ENCODE data around the gene CLCN7. TPM values are rescaled to one million over a fixed set of nuclear protein-coding genes. Genes with fewer than 3 reads are reported as not detected.
A peak's percentile ranks its signal among the peaks of the same experiment; 100 is the strongest.

Gene CLCN7
- total and polyA plus RNA-seq, 8 donors = 28.6 to 130 (median 31.3) TPM

DNA sequence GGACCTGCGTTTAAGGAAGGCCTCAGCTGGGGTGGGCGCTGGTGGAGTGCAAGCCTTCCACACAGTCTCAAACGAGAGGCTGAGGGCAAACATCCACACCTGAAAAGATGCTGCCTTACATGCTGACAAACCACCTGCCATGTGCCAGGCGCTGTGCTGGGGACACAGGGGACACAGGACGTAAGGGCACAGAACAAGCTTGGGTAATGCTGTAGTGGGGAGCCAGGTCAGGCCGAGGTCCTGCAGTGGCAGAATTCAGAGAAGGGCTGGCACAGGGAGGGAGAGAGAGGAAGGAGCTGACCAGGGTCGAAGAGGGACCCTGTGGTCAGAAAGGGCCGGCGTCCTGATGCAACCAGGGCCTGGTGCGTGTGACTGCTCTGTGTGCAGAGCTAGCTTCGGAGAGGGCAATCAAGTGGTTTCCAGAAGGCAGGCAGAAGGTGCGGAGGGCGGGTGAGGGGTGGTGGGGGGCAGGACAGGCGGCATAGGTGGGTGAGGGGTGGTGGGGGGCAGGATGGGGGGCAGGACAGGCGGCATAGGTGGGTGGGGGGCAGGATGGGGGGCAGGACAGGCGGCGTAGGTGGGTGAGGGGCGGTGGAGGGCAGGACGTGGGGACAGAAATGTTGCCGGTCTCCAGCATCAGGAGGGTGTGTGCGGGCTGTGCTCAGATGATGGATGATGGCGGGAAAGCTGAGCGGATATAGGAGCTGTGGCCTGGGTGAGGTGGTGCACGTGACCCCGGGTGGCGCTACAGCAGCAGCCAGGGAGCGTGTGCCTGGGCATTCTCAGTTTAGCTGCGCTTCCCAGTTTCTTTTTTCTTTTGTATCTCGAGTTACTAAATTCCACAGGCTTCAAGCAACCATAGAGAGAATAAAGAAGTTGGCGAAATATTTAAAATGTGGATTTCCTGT is 37.1 kb upstream of the CLCN7 start:
- Histone ChIP-seq H3K4me3 (no peak overlapping the region), H3K27ac (peak overlapping the region in 1 of 2 donors; percentile 53), H3K36me3 (peaks cover 0 to 34% of the 10 kb centered on the region in 2 donors), H3K27me3 (no peaks in the 10 kb centered on the region), H3K9me3 (peaks cover 0 to 8% of the 10 kb centered on the region in 2 donors), H3K4me1 (peaks cover 0 to 6% of the 10 kb centered on the region in 2 donors)
- TF ChIP-seq, protein P1, sequence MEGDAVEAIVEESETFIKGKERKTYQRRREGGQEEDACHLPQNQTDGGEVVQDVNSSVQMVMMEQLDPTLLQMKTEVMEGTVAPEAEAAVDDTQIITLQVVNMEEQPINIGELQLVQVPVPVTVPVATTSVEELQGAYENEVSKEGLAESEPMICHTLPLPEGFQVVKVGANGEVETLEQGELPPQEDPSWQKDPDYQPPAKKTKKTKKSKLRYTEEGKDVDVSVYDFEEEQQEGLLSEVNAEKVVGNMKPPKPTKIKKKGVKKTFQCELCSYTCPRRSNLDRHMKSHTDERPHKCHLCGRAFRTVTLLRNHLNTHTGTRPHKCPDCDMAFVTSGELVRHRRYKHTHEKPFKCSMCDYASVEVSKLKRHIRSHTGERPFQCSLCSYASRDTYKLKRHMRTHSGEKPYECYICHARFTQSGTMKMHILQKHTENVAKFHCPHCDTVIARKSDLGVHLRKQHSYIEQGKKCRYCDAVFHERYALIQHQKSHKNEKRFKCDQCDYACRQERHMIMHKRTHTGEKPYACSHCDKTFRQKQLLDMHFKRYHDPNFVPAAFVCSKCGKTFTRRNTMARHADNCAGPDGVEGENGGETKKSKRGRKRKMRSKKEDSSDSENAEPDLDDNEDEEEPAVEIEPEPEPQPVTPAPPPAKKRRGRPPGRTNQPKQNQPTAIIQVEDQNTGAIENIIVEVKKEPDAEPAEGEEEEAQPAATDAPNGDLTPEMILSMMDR (IDR thresholded peaks at IDR 0.05) = no peak
- intact Hi-C loops (cut with DNase I) = no loop called here
- no peak for DNase-seq
- ATAC-seq = no peak

DNA sequence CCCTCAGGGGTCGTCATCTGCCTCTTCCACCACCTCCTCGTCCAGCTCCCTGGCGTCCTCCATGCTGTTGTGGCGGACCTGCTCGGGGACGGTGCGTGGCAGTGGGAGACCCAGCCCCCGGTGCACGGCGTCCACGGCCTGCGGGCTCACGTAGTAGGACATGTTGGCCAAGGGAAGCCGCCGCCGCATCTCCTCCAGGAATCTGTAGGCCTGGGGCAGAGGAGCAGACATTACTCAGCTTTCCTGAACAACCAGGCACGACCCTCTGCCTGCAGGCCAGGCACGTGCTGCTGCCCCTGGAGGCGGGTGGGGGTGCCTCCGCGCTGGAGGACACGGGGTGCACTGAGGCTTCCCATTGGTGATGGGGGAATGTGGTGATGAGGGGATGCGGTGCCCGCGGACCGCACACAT is 36.1 kb upstream of the CLCN7 start:
- intact Hi-C loops (cut with DNase I) = no loop called here
- H3K27ac ChIP-seq = no peak overlapping the region
- no peak for DNase-seq

DNA sequence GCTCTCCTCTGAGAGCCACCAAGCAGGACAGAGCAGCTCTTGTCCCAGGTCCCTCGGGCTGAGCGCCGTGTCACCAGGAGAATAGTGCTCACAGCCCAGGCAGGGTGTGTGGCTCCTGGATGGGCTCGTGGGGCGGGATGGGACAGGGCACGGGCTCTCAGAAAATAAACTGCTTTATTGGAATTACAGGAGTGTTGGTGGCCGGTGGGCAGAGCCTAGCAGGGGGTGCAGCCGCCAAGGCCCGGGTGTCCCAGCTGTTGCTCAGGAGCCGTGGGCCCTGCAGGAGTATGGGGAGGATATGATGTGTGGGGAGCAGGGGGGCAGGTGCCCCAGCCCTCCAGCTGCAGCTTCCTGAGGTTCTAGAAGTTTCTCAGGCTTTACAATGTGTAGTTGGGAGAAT is 35.4 kb upstream of the CLCN7 start:
- peak overlapping the region; percentile 57 for H3K27ac ChIP-seq
- ATAC-seq = no peak
- TF ChIP-seq, protein P1 (IDR thresholded peaks at IDR 0.05) = no peak

More for the DNA sequence above, 36.1 kb upstream of the CLCN7 start:
- Histone ChIP-seq H3K27me3 (no peaks in the 10 kb centered on the region), H3K36me3 (peaks cover 0 to 44% of the 10 kb centered on the region in 2 donors), H3K4me1 (peaks cover 0 to 6% of the 10 kb centered on the region in 2 donors), H3K9me3 (peaks cover 0 to 8% of the 10 kb centered on the region in 2 donors), H3K4me3 (no peak overlapping the region)
- no peak for ATAC-seq
- TF ChIP-seq, protein P1 (IDR thresholded peaks at IDR 0.05) = no peak

DNA sequence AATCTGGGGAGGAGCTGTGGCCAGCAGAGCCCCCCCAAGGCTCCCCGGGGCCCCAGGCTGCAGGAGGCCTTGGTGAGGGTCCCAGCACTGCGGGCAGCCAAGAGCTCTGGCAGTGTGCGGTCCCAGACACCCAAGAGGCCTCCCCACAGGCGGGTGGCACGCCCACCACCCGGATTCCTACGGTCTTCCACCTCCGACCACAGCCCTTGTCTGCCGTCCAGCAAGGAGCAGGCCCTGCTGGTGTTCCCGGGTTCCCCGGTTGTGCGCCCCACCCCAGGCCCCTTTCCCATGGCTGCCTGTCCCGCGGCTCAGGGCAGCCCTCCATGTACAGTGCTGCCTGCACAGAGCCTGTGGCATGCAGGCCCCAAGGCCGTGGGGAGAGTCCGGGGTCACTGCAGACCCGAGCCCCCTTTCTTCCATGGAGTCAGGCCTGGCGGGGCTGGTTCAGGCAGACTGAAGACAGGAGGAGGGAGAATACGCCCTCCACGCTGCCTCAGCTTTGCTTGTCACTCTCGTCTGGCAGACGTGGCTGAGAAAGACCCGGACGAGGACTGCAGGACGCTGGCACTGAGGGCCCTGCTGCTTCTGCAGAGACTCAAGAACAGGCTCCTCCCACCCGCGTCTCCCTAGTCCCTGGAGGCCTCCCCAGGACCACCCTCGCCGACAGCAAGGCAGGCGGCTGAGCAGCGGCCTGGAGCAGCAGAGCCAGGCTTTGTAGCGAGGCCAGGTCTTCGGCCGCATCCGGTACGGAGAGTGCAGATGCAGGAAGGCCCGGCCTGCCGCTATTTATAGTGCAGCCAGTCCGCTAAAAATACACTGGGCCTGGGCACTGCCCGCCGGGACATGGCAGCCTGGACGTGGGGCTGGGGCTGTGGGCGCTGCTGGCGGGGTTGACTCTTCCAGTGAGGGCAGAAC is 34.7 kb upstream of the CLCN7 start:
- intact Hi-C loops (cut with DNase I) = no loop called here
- DNase-seq (no peak), ATAC-seq (peak; percentile 12)
- Histone ChIP-seq H3K27ac (peak overlapping the region; percentile 57), H3K9me3 (peaks cover 0 to 5% of the 10 kb centered on the region in 2 donors), H3K4me3 (no peak overlapping the region), H3K4me1 (peaks cover 0 to 6% of the 10 kb centered on the region in 2 donors), H3K36me3 (peaks cover 0 to 57% of the 10 kb centered on the region in 2 donors), H3K27me3 (no peaks in the 10 kb centered on the region)
- TF ChIP-seq, protein P1 (IDR thresholded peaks at IDR 0.05) = no peak

More for the DNA sequence above, 35.4 kb upstream of the CLCN7 start:
- Histone ChIP-seq H3K9me3 (peaks cover 0 to 8% of the 10 kb centered on the region in 2 donors), H3K4me3 (no peak overlapping the region), H3K4me1 (peaks cover 0 to 6% of the 10 kb centered on the region in 2 donors), H3K27me3 (no peaks in the 10 kb centered on the region), H3K36me3 (peaks cover 0 to 50% of the 10 kb centered on the region in 2 donors)
- intact Hi-C loops (cut with DNase I) = no loop called here
- DNase-seq = no peak

Measured in left lung (tissue), 10 donors.